Breast epithelium (tissue), 4 donors: ENCODE data around the gene MROH7. TPM values are rescaled to one million over a fixed set of nuclear protein-coding genes. Genes with fewer than 3 reads are reported as not detected.

ENCODE experiments used
- DNase-seq, 2 donors: peaks; one replicate each; pipeline ENCODE4 v3.0.0-alpha.2; 2019; ENCODE audit warnings: low spot score in 2 of 2
- H3K27ac ChIP-seq, 2 donors: fragments of 200-600 bp; sonication (generic) in 1 of 2; one replicate each; pipeline ENCODE4 v1.5.1; 2016 to 2019; ENCODE audit warnings: mild to moderate bottlenecking in 1 of 2
- H3K27me3 ChIP-seq, 2 donors: fragments of 200-600 bp; sonication (generic) in 1 of 2; one replicate each; pipeline versions ENCODE4 v1.5.1 to v1.6.0; 2017 to 2019; ENCODE audit warnings: control low read depth in 1 of 2, mild to moderate bottlenecking in 1 of 2
- H3K36me3 ChIP-seq: fragments of 200-600 bp; one replicate; pipeline ENCODE4 v1.5.1; 2019
- H3K4me1 ChIP-seq, 2 donors: fragments of 200-600 bp; sonication (generic); one replicate each; pipeline ENCODE4 v1.5.1; 2016 to 2019; ENCODE audit warnings: control low read depth in 1 of 2
- H3K4me3 ChIP-seq, 3 donors: fragments of 200-600 bp; sonication (generic); 1 replicate in 2 of 3; 2 replicates in 1 of 3; pipeline ENCODE4 v1.5.1; 2016 to 2019; ENCODE audit warnings: mild to moderate bottlenecking in 3 of 3, moderate library complexity in 2 of 3
- H3K9me3 ChIP-seq, 2 donors: fragments of 200-600 bp; sonication (generic) in 1 of 2; one replicate each; pipeline ENCODE4 v1.5.1; 2016 to 2019; ENCODE audit warnings: control low read depth in 1 of 2
- POLR2A ChIP-seq: fragments of 450-650 bp; IDR thresholded peaks from one replicate; pipeline ENCODE4 v1.6.1; 2016; ENCODE audit warnings: antibody characterized with exemption, mild to moderate bottlenecking, moderate library complexity
- POLR2AphosphoS5 ChIP-seq, 3 donors: sonication (generic); formaldehyde crosslinking; IDR thresholded peaks; one replicate each; pipeline ENCODE4 v1.6.1; 2017; ENCODE audit warnings: antibody characterized with exemption in 3 of 3
- intact Hi-C: fragments of 100-400 bp; cut with DNase I; formaldehyde crosslinking; loops from one replicate; pipeline ENCODE4 v1.15.1; 2023; ENCODE audit warnings: low total_unique reads
- total RNA-seq, 3 donors: library from RNA; depleted of rRNA; stranded (reverse); fragments of >200 nt; gene quantifications; one replicate each; pipeline ENCODE4 v1.1.0, GENCODE V29; 2016
- TF ChIP-seq, protein P1 (sequence below), 3 donors: fragments of 450-650 bp; IDR thresholded peaks; one replicate each; pipeline ENCODE4 v1.5.1; 2016 to 2017; ENCODE audit warnings: antibody characterized with exemption in 3 of 3, mild to moderate bottlenecking in 3 of 3, moderate library complexity in 3 of 3

MROH7 gene
- total RNA-seq, 3 donors from 2014 or later, result 0.66 to 5.3 (median 0.80) TPM

DNA sequence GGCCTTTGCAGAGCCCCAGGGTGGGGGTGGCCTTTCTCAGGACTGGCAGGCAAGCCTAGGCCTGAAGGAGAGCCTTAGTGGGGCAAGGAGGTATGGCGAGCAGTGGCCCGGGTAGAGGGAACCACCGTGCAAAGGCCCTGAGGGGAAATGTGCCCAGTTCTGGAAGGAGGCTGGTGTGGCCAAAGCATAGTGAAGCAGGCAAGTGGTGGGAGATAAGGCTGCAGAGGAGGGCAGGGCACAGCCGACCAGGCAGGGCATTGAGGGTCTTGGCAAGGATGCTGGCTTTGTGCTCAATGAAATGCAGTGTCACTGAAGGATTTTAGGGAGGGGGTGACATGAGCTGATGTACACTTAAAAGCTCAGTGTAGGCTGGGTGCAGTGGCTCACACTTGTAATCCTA lies 22.8 kb downstream of the MROH7 start:
- H3K36me3 ChIP-seq, result no peaks in the 10 kb centered on the region
- TF ChIP-seq POLR2AphosphoS5 (IDR thresholded peaks at IDR 0.05) (no peak), POLR2A (no peak)
- TF ChIP-seq, protein P1, sequence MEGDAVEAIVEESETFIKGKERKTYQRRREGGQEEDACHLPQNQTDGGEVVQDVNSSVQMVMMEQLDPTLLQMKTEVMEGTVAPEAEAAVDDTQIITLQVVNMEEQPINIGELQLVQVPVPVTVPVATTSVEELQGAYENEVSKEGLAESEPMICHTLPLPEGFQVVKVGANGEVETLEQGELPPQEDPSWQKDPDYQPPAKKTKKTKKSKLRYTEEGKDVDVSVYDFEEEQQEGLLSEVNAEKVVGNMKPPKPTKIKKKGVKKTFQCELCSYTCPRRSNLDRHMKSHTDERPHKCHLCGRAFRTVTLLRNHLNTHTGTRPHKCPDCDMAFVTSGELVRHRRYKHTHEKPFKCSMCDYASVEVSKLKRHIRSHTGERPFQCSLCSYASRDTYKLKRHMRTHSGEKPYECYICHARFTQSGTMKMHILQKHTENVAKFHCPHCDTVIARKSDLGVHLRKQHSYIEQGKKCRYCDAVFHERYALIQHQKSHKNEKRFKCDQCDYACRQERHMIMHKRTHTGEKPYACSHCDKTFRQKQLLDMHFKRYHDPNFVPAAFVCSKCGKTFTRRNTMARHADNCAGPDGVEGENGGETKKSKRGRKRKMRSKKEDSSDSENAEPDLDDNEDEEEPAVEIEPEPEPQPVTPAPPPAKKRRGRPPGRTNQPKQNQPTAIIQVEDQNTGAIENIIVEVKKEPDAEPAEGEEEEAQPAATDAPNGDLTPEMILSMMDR (IDR thresholded peaks at IDR 0.05), result no peak
- no peak overlapping the region for H3K4me3 ChIP-seq
- H3K4me1 ChIP-seq, result no peaks in the 10 kb centered on the region
- no peaks in the 10 kb centered on the region for H3K27me3 ChIP-seq
- intact Hi-C loops, result no loop called here
- no peaks in the 10 kb centered on the region for H3K9me3 ChIP-seq
- no peak for DNase-seq
- no peak overlapping the region for H3K27ac ChIP-seq

DNA sequence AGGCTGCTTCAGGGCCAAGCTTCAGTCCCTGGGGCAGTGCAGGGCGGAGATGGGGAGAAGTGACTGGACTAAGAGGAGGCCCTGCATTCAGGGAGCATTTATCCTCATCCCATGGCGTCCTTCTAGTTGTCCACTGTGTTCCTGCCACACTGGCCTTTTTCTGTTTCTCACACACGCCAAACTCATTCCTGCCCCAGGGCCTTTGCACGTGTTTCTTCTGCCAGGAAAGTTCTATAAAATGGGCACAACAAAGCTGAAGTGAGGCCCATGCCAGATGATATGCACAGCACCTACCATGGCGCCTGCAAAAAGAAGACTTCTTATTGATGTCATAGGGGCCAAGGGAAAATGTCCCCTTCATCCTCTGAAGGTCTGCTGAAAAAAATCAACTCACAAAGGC lies 24.3 kb downstream of the MROH7 start:
- Histone ChIP-seq H3K9me3 (no peaks in the 10 kb centered on the region), H3K36me3 (no peaks in the 10 kb centered on the region), H3K4me1 (no peaks in the 10 kb centered on the region), H3K4me3 (no peak overlapping the region), H3K27me3 (no peaks in the 10 kb centered on the region), H3K27ac (no peak overlapping the region)
- TF ChIP-seq, protein P1 (IDR thresholded peaks at IDR 0.05), result no peak
- TF ChIP-seq POLR2AphosphoS5 (IDR thresholded peaks at IDR 0.05), result no peak
- no peak for TF ChIP-seq POLR2A
- intact Hi-C loops, result no loop called here
- no peak for DNase-seq

DNA sequence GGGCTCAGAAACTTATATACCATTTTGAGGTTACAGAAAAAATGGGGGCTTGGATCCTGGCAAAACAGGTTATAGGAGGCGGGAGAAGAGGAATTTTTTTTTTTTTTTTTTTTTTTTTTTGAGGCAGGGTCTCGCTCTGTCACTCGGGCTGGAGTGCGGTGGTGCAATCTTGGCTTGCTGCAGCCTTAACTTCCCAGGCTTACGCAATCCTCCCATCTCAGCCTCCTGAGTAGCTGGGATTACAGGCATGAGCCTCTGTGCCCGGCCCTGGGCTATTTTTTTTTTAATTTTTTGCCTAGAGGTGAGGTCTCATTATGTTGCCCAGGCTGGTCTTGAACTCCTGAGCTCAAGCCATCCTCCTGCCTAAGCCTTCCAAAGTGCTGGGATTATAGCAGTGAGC lies 24.7 kb downstream of the MROH7 start:
- DNase-seq, result no peak
- no peak for TF ChIP-seq POLR2A
- TF ChIP-seq, protein P1 (IDR thresholded peaks at IDR 0.05), result no peak
- TF ChIP-seq POLR2AphosphoS5 (IDR thresholded peaks at IDR 0.05), result no peak
- H3K4me3 ChIP-seq, result no peak overlapping the region
- H3K36me3 ChIP-seq, result no peaks in the 10 kb centered on the region
- intact Hi-C loops, result no loop called here
- H3K27me3 ChIP-seq, result no peaks in the 10 kb centered on the region
- no peaks in the 10 kb centered on the region for H3K4me1 ChIP-seq
- H3K9me3 ChIP-seq, result no peaks in the 10 kb centered on the region
- H3K27ac ChIP-seq, result no peak overlapping the region

DNA sequence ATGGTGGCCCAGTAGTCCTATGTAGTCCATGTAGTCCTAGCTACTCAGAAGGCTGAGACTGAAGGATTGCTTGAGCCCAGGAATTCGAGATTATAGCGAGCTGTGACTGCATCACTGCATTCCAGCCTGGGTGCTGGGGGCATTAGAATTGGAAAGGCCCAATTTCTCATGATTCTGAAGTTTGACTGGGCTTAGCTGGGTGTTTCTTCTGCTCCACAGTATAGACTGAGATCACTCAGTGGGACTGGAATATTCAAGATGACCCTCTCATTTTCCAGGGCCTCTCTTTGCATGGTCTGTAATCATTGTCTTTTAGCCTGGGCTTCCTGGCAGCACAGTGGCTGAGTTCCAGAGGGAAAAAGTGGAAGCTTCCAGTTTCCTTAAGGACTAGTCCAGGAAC lies 26.2 kb downstream of the MROH7 start:
- no peak for DNase-seq
- no peaks in the 10 kb centered on the region for H3K36me3 ChIP-seq
- no peaks in the 10 kb centered on the region for H3K4me1 ChIP-seq
- no peaks in the 10 kb centered on the region for H3K27me3 ChIP-seq
- TF ChIP-seq POLR2AphosphoS5 (IDR thresholded peaks at IDR 0.05) (no peak), POLR2A (no peak)
- TF ChIP-seq, protein P1 (IDR thresholded peaks at IDR 0.05), result no peak
- intact Hi-C loops, result no loop called here
- no peak overlapping the region for H3K4me3 ChIP-seq
- no peak overlapping the region for H3K27ac ChIP-seq
- no peaks in the 10 kb centered on the region for H3K9me3 ChIP-seq

DNA sequence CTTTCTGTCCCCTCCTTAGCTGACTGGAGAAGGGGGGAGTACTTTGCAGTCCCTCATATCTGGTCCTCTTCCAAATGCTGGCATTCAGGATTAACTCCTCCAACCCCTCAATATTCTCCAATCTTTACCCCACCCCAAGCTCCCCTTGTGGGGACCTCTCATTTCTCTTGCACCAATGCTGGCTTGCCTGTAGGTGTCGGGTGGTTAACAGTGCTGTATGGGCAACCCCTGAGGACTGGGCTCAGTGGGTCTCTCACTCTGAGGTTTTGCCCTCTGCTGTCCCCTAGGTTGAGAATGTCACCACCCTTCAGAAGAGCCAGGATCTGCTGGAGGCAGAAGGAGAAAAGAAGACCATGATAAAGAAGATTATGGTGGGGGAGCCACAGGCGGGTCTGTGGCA lies 27.0 kb downstream of the MROH7 start:
- Histone ChIP-seq H3K9me3 (no peaks in the 10 kb centered on the region), H3K27me3 (no peaks in the 10 kb centered on the region), H3K36me3 (no peaks in the 10 kb centered on the region), H3K4me3 (no peak overlapping the region), H3K4me1 (no peaks in the 10 kb centered on the region), H3K27ac (no peak overlapping the region)
- no peak for TF ChIP-seq POLR2A
- no peak for TF ChIP-seq POLR2AphosphoS5 (IDR thresholded peaks at IDR 0.05)
- TF ChIP-seq, protein P1 (IDR thresholded peaks at IDR 0.05), result no peak
- intact Hi-C loops, result no loop called here
- DNase-seq, result no peak
